Stimulated activated CD8-positive, alpha-beta memory T cell treated with anti-CD3 and anti-CD28 coated beads, Interleukin-15, amount 100 ng/mL, for 24 hours (primary cell): ENCODE measurements around the gene GRM4.

Experiments used
- DNase-seq: peaks from one replicate; pipeline ENCODE4 v3.0.0-alpha.2; 2020; ENCODE audit warnings: low read depth

The GRM4 gene

GRCh38 chr6:33977606-33978411 is 168.1 kb downstream of the GRM4 start:
- DNase-seq = no peak

GRCh38 chr6:33976437-33977360 is 169.2 kb downstream of the GRM4 start:
- DNase-seq = no peak

DNA sequence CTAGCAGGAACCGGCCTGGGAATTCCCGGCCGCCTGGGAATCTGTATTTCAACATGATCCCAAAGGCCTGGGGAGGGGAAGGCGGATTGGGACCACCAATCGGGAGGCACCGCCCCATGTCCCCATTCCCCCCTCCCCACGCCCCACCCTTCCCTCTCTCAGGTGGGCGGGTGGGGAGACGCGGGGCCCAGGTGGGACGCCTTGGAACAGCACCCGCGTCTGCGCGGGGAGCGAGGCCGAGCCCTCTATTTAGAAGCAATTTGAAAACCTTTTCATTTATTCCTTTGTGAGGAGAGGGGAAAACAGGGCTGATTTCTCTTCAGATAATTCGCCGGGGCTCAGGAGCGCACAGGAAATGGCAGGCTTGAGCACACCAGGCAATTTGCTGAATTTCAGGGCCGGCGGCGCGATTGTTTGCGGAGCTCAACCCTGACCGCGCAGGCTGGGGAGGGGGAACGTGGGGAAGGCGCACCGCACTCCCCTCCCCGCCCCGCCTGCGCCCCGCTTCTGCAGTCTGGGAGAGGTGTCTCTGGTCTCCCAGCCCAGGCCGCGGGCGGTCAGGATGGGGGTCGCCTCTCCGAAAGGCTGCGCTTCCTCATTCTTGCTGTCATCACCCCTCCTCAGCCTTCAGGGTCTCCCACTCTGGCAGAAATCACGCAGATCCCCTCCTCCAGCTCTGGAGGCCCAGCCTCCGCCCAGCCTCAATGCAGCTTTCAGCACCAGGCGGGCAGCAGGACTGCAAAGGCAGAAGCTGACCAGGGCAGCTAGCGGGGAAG is 170.0 kb downstream of the GRM4 start:
- no peak for DNase-seq

DNA sequence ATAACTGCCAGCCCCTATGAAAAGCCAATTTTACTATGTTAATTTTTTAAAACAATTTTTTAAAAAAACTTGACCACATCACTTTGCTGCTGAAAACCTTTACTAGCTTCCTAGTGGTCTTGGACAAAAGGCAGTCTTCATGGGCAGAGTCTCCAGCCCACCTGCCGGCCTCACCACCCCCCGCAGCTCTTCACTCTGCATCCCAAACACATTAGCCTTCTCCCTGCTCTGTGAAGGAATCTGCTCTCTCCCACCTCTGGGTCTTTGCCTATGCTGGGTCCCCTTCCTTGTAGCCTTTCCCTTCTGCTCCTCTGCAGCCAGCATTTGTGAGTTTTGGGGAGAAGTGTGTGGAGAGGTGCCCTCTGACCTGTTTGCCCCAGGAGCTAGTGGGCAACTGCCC is 171.4 kb downstream of the GRM4 start:
- no peak for DNase-seq

DNA sequence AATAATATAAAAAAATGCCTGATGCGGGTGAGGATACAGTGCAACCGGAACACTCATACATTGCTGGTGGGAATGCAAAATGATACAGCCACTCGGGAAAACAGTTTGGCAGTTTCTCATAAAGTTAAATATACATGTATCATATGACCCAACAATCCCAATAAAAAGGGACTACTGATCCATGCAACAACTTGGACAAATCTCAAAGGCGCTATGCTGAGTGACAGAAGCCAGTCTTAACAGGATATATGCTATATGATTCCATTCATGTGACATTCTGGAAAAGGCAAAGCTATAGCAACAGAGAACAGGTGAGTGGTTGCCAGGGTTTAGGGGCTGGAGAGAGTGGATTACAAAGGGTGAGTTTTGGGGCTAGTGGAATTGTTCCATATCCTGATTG is 171.9 kb downstream of the GRM4 start:
- DNase-seq = no peak

DNA sequence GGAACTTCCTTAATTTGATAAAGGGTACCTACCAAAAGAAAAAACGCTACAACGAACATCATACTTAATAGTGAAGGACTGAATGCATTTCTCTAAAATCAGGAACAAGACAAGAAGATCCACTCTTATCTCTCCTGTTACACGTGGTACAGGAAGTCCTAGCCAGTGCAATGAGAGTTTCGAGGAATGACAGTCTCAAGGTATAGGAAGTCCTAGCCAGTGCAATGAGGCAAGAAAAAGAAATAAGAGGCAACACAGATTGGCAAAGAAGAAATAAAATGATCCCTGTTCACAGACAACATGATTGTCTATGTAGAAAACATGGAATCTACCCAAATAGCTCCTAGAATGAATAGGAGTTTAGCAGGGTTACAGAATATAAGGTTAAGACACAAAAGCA is 174.3 kb downstream of the GRM4 start:
- DNase-seq = no peak
